Naive thymus-derived CD8-positive, alpha-beta T cell (primary cell): ENCODE data around the gene BMPR1A. TPM values are rescaled to one million over a fixed set of nuclear protein-coding genes. Genes with fewer than 3 reads are reported as not detected.

ENCODE experiments used
- ATAC-seq, 2 donors: fragments of 150-1000 bp; cut with Tn5 transposase in 1 of 2; sonication (Bioruptor Pico), chemical (Tn5 transposase) in 1 of 2; 1 replicate in 1 of 2; 2 replicates in 1 of 2; pipeline ENCODE4 v1.10.0; 2021; ENCODE audit warnings: mild to moderate bottlenecking in 2 of 2, moderate library complexity in 2 of 2
- POLR2A ChIA-PET: fragments of 350-600 bp; sonication (Branson Sonifier 250); formaldehyde crosslinking; loops from one replicate; lab custom pipeline; 2021; ENCODE audit warnings: antibody characterized with exemption; lab: Charles Lee
- DNase-seq, 10 donors: peaks; one replicate each; pipeline versions ENCODE4 v3.0.0 to v3.0.0-alpha.2; 2020 to 2022
- H3K27ac Mint-ChIP-seq, 10 donors: one replicate each; pipeline ENCODE4 v1.8.0; 2020 to 2022; ENCODE audit warnings: mild to moderate bottlenecking in 10 of 10, mixed read lengths in 10 of 10, moderate library complexity in 4 of 10, inconsistent platforms in 1 of 10
- H3K27me3 Mint-ChIP-seq, 5 donors: one replicate each; pipeline ENCODE4 v1.8.0; 2021 to 2022; ENCODE audit warnings: mixed read lengths in 5 of 5
- H3K36me3 Mint-ChIP-seq, 3 donors: one replicate each; pipeline ENCODE4 v1.8.0; 2020 to 2022; ENCODE audit warnings: mixed read lengths in 3 of 3, mild to moderate bottlenecking in 2 of 3, inconsistent platforms in 1 of 3
- H3K4me1 Mint-ChIP-seq, 4 donors: one replicate each; pipeline ENCODE4 v1.8.0; 2021 to 2022; ENCODE audit warnings: mixed read lengths in 4 of 4
- H3K4me3 Mint-ChIP-seq, 10 donors: one replicate each; pipeline ENCODE4 v1.8.0; 2020 to 2022; ENCODE audit warnings: mild to moderate bottlenecking in 10 of 10, mixed read lengths in 10 of 10, moderate library complexity in 6 of 10, inconsistent platforms in 1 of 10
- H3K9me3 Mint-ChIP-seq, 9 donors: one replicate each; pipeline ENCODE4 v1.8.0; 2020 to 2022; ENCODE audit warnings: mixed read lengths in 9 of 9, mild to moderate bottlenecking in 3 of 9, inconsistent platforms in 1 of 9, moderate library complexity in 1 of 9
- polyA plus RNA-seq, 3 donors: library from polyadenylated mRNA; unstranded; fragments of 300-500 nt; fragmentation: Illumina TruSeq; gene quantifications; one replicate each; pipeline ENCODE4 v1.2.3, GENCODE V29; 2021
- total RNA-seq, 8 experiments: library from RNA in 2 of 8; stranded (reverse) in 2 of 8; gene quantifications; one replicate each; pipeline ENCODE4 v1.2.3 and lab custom pipeline; 2021 to 2026

Gene BMPR1A
- total and polyA plus RNA-seq, 5 experiments from 2014 or later: 1.1 to 11.0 (median 5.2) TPM

DNA sequence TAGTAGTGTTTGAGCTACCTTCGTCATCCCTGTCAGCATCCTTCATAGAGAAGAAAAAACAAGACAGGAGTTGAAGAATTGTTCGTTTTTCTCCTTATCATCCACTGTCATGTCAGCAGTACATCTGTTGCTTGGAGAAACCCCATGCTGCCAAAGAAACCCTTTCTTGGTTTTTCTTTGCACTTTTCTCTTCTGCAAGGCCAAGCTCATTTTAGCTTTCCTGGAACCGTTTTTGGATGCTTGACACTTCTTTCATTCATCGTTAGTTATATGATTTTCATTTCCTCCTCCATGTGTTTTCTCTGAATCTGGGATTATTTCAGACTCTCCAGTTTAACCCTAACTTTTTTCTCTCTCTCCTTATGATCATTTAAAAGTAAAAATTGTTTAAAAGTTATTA is 142.1 kb downstream of the BMPR1A start:
- H3K27ac Mint-ChIP-seq: peak overlapping the region in 1 of 10 donors; percentile 49
- POLR2A ChIA-PET: no interaction called here

DNA sequence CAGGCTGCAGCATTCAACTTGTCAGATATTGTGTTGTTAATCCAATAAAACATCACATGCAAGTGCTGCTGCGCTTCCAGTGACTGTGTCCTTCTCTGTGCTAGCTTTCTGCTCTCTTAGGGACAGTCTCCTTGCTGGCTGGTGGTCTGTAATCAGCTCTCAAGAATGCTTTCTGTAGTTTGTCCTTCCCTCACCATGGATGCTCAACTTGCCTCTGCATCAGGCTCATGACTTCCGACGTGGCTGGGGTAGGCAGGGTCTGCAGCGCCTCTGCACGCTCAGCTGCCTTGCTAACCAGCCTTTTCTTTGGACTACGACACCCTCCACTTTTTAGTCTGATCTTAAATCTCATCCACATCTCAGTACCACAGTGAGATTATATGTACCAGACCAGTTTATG is 142.7 kb downstream of the BMPR1A start:
- Mint-ChIP-seq H3K9me3 (no peaks in the 10 kb centered on the region), H3K4me1 (peaks cover 0 to 2% (median 0%) of the 10 kb centered on the region in 4 donors), H3K27me3 (no peaks in the 10 kb centered on the region), H3K36me3 (peaks cover 0 to 18% (median 0%) of the 10 kb centered on the region in 3 donors), H3K27ac (peak overlapping the region in 3 of 10 donors; percentile 1 to 75 (median 48)), H3K4me3 (no peak overlapping the region)
- POLR2A ChIA-PET: interaction anchor here (0.6 kb wide), 1 partner anchor 213 kb away, joined by 4 read pairs; no protein-coding TSS in a partner anchor
- no peak for ATAC-seq
- no peak for DNase-seq

More for the DNA sequence above, 142.1 kb downstream of the BMPR1A start:
- Mint-ChIP-seq H3K36me3 (peaks cover 0 to 13% (median 0%) of the 10 kb centered on the region in 3 donors), H3K9me3 (no peaks in the 10 kb centered on the region), H3K4me3 (no peak overlapping the region), H3K27me3 (no peaks in the 10 kb centered on the region), H3K4me1 (peaks cover 0 to 2% (median 0%) of the 10 kb centered on the region in 4 donors)
- ATAC-seq (no peak), DNase-seq (no peak)

DNA sequence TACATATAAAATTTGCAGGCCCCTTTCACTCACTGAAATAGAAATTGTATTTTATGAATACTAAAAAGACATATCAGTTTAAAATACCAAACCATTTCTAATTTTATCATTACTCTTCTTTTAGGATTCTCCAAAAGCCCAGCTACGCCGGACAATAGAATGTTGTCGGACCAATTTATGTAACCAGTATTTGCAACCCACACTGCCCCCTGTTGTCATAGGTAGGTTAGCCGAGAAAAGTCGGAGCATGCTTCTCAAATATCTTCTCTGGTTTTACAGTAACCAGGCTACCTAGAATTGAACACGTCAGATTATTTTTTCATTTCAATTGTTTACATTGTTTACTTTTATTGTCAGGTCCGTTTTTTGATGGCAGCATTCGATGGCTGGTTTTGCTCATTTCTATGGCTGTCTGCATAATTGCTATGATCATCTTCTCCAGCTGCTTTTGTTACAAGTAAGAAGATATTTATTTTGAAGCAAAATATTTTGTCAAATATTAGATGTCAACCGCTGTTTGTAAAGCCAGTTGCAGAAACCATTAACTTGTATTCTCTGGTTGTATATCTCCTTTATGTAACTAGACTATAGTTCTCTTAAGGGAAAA is 143.4 kb downstream of the BMPR1A start:
- H3K4me1 Mint-ChIP-seq: peaks cover 0 to 2% (median 0%) of the 10 kb centered on the region in 4 donors
- no peak overlapping the region for H3K4me3 Mint-ChIP-seq
- H3K9me3 Mint-ChIP-seq: no peaks in the 10 kb centered on the region
- peaks cover 2 to 20% (median 2%) of the 10 kb centered on the region in 3 donors for H3K36me3 Mint-ChIP-seq
- POLR2A ChIA-PET: interaction anchor here (0.6 kb wide), 1 partner anchor 213 kb away, joined by 4 read pairs; no protein-coding TSS in a partner anchor
- H3K27me3 Mint-ChIP-seq: no peaks in the 10 kb centered on the region
- H3K27ac Mint-ChIP-seq: peak overlapping the region in 2 of 10 donors; percentile 13 to 48
- DNase-seq (peak in 7 of 10 donors; percentile 3 to 67 (median 30)), ATAC-seq (peak; percentile 50 to 53)

DNA sequence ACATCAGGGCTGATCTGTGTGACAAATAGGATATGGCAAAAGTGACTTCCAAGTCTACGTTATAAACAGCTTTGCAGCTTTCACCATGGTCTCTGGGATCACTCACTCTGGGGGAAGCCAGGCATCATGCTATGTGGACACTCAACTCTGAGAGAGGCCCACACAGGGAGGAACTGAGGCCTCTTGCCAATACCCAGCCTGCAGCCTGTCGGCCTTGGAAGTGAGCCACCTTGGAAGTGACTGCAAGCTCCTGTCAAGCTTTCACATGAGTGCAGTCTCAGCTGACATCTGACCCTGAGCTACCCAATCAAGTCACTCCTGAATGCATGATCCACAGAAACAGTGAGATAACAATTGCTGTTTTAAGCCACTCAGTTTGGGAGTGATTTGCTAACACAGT is 144.5 kb downstream of the BMPR1A start:
- Mint-ChIP-seq H3K4me3 (no peak overlapping the region), H3K27me3 (no peaks in the 10 kb centered on the region), H3K4me1 (peaks cover 0 to 2% (median 0%) of the 10 kb centered on the region in 4 donors), H3K36me3 (peaks cover 4 to 26% (median 9%) of the 10 kb centered on the region in 3 donors), H3K27ac (no peak overlapping the region), H3K9me3 (peaks cover 0 to under 1% (median 0%) of the 10 kb centered on the region in 9 donors)
- POLR2A ChIA-PET: no interaction called here
- ATAC-seq: no peak
- DNase-seq: no peak

DNA sequence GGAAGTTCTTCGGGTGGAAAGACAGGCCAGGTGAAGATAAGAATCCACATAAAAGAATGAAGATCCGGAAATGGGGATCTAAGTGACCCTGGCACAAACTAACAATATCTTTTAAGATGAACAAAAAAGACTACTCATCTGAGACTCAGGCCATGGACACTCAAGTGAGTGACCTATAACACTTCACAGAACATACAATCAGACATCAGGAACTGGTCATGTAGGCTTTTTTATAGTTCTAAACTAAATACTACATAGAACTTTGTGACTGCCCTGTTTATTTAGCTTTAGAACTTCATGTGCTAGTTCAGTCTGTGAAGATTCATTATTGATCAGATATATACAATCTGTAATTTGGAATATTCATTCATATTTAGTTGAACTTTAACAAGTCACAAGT is 148.2 kb downstream of the BMPR1A start:
- H3K4me1 Mint-ChIP-seq: peaks cover 0 to 2% (median under 1%) of the 10 kb centered on the region in 4 donors
- H3K27ac Mint-ChIP-seq: no peak overlapping the region
- H3K36me3 Mint-ChIP-seq: peaks cover 17 to 37% (median 20%) of the 10 kb centered on the region in 3 donors
- DNase-seq: no peak
- H3K4me3 Mint-ChIP-seq: no peak overlapping the region
- POLR2A ChIA-PET: no interaction called here
- H3K27me3 Mint-ChIP-seq: peaks cover 0 to 3% (median 1%) of the 10 kb centered on the region in 5 donors
- no peak for ATAC-seq
- peaks cover 0 to 10% (median 5%) of the 10 kb centered on the region in 9 donors for H3K9me3 Mint-ChIP-seq

DNA sequence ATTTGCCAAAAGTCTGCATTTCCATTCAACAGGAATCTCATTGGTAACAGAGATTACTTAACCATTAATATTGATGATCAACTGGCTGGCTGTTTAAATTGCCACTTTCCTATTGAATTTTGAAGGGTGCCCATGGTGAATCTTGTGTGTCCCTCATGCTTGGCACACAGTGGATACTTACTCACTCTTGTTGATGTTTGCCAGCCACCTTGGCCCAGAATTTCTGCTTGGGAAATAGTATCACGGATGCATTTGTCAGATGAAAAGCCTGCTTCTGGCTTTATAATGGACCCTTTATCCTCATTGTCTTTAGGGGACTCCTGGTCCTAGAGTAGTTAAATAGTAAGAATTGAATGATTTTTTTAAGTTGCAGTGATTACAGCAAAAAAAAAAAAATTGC is 149.0 kb downstream of the BMPR1A start:
- POLR2A ChIA-PET: no interaction called here

DNA sequence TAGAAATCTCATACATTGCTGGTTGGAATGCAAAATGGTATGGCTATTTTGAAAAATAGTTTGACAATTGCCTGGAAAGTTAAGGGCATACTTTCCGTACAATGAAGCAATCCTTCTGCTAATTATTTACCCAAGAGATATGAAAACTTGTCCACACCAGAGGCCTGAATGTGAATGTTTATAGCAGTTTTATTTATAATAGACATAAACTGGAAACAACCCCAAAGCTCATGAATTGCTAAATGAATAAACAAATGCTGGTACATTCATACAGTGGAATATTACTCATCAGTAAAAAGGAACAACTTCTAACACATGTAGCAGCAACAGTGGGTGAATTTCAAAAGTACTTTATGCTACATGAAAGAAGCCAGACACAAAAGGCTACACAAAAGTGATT is 158.3 kb downstream of the BMPR1A start:
- ATAC-seq: no peak
- no peak overlapping the region for H3K4me3 Mint-ChIP-seq
- no peaks in the 10 kb centered on the region for H3K27me3 Mint-ChIP-seq
- no peaks in the 10 kb centered on the region for H3K9me3 Mint-ChIP-seq
- no peak overlapping the region for H3K27ac Mint-ChIP-seq
- no peak for DNase-seq
- H3K4me1 Mint-ChIP-seq: no peaks in the 10 kb centered on the region
- POLR2A ChIA-PET: no interaction called here
- H3K36me3 Mint-ChIP-seq: peaks cover 0 to 32% (median 7%) of the 10 kb centered on the region in 3 donors

More for the DNA sequence above, 149.0 kb downstream of the BMPR1A start:
- H3K36me3 Mint-ChIP-seq: peaks cover 17 to 36% (median 20%) of the 10 kb centered on the region in 3 donors
- no peak overlapping the region for H3K4me3 Mint-ChIP-seq
- no peak overlapping the region for H3K27ac Mint-ChIP-seq
- H3K9me3 Mint-ChIP-seq: peaks cover 0 to 10% (median 5%) of the 10 kb centered on the region in 9 donors
- no peak for ATAC-seq
- H3K27me3 Mint-ChIP-seq: peaks cover 0 to 3% (median 1%) of the 10 kb centered on the region in 5 donors
- DNase-seq: no peak
- H3K4me1 Mint-ChIP-seq: peaks cover 0 to 2% (median 0%) of the 10 kb centered on the region in 4 donors

DNA sequence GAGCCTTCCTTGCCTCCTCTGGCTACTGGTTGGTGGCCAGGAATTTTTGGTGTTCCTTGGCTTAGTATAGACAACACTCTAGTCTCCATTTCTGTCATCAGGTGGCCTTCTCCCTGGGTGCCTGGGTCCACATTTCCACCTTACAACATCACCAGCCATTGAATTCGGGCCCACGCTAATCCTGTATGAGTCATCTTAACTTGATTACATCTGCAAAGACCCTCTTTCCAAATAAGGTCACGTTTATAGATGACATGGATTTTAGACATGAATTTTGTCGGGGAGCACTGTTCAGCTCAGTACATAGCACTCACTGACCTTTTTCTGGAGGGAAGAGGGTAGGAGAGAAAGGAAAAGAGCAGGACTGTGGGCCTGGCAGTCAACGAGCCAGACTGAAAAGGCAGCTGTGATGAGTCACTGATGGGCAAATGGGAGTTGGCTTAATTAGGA is 161.6 kb downstream of the BMPR1A start:
- POLR2A ChIA-PET: no interaction called here
- H3K36me3 Mint-ChIP-seq: peaks cover 0 to 43% (median 10%) of the 10 kb centered on the region in 3 donors
- H3K9me3 Mint-ChIP-seq: no peaks in the 10 kb centered on the region
- DNase-seq (no peak), ATAC-seq (no peak)
- H3K4me1 Mint-ChIP-seq: no peaks in the 10 kb centered on the region
- H3K4me3 Mint-ChIP-seq: no peak overlapping the region
- H3K27me3 Mint-ChIP-seq: no peaks in the 10 kb centered on the region
- H3K27ac Mint-ChIP-seq: no peak overlapping the region

DNA sequence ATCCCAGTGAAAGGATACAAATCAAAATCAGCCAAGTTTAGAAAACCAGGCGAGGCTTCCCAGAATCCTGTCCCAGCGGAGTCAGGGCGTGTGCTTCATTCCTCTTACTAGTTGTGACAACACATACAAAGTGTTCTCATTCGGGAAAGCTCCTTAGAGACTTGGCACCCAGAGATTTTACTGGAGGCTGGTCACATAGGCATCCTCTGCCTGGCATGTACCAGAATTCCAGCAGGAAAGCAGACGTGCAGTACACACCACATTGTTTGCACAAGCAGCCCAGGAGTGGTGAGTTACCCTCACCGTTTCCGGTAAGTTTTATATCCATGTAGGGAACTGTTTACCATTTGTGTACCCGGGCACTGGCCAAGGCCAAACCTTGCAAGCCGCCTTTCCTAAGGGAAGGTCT is 166.1 kb downstream of the BMPR1A start:
- Mint-ChIP-seq H3K9me3 (no peaks in the 10 kb centered on the region), H3K27me3 (no peaks in the 10 kb centered on the region), H3K4me3 (no peak overlapping the region), H3K4me1 (no peaks in the 10 kb centered on the region), H3K27ac (no peak overlapping the region), H3K36me3 (peaks cover 0 to 41% (median 10%) of the 10 kb centered on the region in 3 donors)
- ATAC-seq: no peak
- DNase-seq: no peak
- POLR2A ChIA-PET: no interaction called here

DNA sequence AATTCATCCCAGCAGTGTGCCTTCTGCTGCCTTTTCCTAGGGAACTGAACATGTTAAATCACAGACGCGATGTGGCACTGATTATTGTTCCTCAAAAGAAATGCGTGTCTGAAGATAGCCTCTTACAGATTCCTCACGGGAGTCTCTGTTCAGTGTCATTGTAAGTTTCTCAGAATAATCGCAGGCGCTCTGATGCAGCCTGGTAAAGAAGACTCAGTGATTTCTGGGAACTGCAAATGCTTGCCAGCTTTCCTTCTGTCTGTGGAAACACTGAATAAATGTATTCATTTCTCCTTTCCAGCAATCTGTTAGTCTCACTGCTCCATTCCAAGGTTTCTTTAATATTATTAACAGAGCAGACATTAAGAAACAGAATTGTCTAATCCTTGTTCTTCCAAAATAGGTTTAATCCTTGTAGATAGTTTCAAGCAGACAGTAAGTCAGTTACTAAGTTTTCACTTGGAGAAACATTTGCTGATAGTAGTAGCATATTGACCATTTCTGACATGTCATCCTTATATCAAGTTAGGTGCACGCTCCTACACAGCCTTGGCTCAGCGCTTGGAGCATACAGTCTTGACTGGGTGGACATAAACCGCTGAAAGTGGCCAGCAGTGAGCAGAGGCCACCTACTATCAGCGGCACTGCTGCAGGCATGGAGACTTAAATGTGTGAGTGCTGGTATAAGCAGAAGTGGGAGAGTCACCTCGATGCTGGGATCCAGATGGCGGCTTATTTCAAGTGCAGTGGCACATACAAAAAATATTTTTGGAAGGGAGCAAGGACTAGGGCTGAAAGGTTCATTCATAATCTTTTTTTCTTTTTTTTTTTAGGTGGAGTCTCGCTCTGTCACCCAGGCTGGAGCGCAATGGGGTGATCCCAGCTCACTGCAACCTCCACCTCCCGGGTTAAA is 173.3 kb downstream of the BMPR1A start:
- DNase-seq (no peak), ATAC-seq (no peak)
- H3K27ac Mint-ChIP-seq: peak overlapping the region in 1 of 10 donors; percentile 58
- POLR2A ChIA-PET: no interaction called here
- H3K27me3 Mint-ChIP-seq: no peaks in the 10 kb centered on the region
- peaks cover 0 to 5% (median 0%) of the 10 kb centered on the region in 3 donors for H3K36me3 Mint-ChIP-seq
- no peak overlapping the region for H3K4me3 Mint-ChIP-seq
- no peaks in the 10 kb centered on the region for H3K4me1 Mint-ChIP-seq
- H3K9me3 Mint-ChIP-seq: no peaks in the 10 kb centered on the region

DNA sequence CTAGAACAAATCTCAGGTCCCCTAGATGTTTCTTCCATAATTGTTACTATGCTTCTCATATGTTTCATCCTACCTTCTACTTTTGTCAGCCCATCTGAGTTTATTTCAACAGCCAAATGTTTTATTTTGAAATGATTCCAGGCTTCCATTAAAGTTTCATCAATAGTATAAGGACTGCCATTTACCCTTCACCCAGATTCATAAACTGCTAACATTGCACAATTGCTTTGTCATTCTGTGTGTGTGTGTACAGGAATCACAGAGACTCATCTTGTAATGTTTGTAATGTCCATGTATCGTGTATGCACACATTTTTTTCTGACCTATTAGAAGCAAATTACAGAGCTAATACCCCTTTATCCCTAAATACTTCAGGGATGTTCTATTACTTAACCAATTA is 175.5 kb downstream of the BMPR1A start:
- H3K4me1 Mint-ChIP-seq: no peaks in the 10 kb centered on the region
- no peak overlapping the region for H3K27ac Mint-ChIP-seq
- H3K27me3 Mint-ChIP-seq: no peaks in the 10 kb centered on the region
- peaks cover 0 to 5% (median 0%) of the 10 kb centered on the region in 3 donors for H3K36me3 Mint-ChIP-seq
- DNase-seq (no peak), ATAC-seq (no peak)
- POLR2A ChIA-PET: no interaction called here
- H3K4me3 Mint-ChIP-seq: no peak overlapping the region
- no peaks in the 10 kb centered on the region for H3K9me3 Mint-ChIP-seq

DNA sequence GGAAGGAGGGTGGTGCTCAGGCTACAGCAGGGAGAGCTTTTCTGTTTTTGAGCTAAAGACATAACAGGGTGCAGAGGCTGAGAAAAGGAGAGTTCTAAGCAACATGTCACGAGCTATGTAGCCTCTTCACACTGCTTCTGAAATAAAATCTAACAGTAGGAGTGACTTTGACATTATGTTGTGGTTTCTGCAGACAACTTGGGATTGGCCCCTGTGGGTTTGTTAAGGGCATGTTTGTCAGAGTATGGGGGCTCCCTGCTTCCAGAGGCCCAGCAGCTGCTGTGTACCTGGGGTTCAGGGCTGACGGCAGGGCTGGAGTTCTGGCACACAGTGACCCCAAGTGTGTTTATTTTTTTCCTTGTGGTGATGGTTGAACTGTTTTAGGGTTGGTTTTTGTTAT is 176.3 kb downstream of the BMPR1A start:
- no peaks in the 10 kb centered on the region for H3K27me3 Mint-ChIP-seq
- peaks cover 0 to 5% (median 0%) of the 10 kb centered on the region in 3 donors for H3K36me3 Mint-ChIP-seq
- POLR2A ChIA-PET: no interaction called here
- H3K4me3 Mint-ChIP-seq: no peak overlapping the region
- no peak for DNase-seq
- no peaks in the 10 kb centered on the region for H3K4me1 Mint-ChIP-seq
- ATAC-seq: no peak
- no peaks in the 10 kb centered on the region for H3K9me3 Mint-ChIP-seq
- peak overlapping the region in 2 of 10 donors; percentile 11 to 22 for H3K27ac Mint-ChIP-seq
